Subcutaneous abdominal adipose tissue (tissue), 5 donors: Measurements from ENCODE around the gene IL1RAPL2.

ENCODE experiments used
- H3K27ac ChIP-seq: one replicate; pipeline ENCODE4 v1.7.0; 2013; ENCODE audit warnings: low read depth, mild to moderate bottlenecking, inconsistent platforms, low read length, moderate library complexity
- H3K27me3 ChIP-seq, 5 donors: one replicate each; pipeline ENCODE4 v1.7.0; 2013; ENCODE audit warnings: low read length in 5 of 5, inconsistent platforms in 1 of 5; ENCODE audit not compliant: control insufficient read depth in 5 of 5, insufficient read depth in 4 of 5
- H3K36me3 ChIP-seq, 5 donors: one replicate each; pipeline ENCODE4 v1.7.0; 2013; ENCODE audit warnings: low read length in 5 of 5; ENCODE audit not compliant: control insufficient read depth in 5 of 5, insufficient read depth in 5 of 5
- H3K4me1 ChIP-seq, 5 donors: one replicate each; pipeline ENCODE4 v1.7.0; 2013; ENCODE audit warnings: low read length in 5 of 5, mild to moderate bottlenecking in 3 of 5, moderate library complexity in 1 of 5; ENCODE audit not compliant: control insufficient read depth in 5 of 5, insufficient read depth in 5 of 5
- H3K4me3 ChIP-seq, 5 donors: one replicate each; pipeline ENCODE4 v1.7.0; 2013; ENCODE audit warnings: low read length in 5 of 5, low read depth in 1 of 5
- H3K9ac ChIP-seq, 5 donors: one replicate each; pipeline ENCODE4 v1.7.0; 2013; ENCODE audit warnings: low read length in 5 of 5, mild to moderate bottlenecking in 4 of 5, moderate library complexity in 3 of 5
- H3K9me3 ChIP-seq, 5 donors: one replicate each; pipeline ENCODE4 v1.7.0; 2013; ENCODE audit warnings: low read length in 5 of 5; ENCODE audit not compliant: control insufficient read depth in 5 of 5
- donor health status: healthy.
- donor health status: healthy.
- donor health status: healthy.
- donor health status: healthy.
- donor health status: healthy.

Gene IL1RAPL2

GRCh38 chrX:105725228-105725627 is 1159.2 kb downstream of the IL1RAPL2 start:
- H3K27ac ChIP-seq: no peak overlapping the region
- peaks cover 0 to 4% (median 0%) of the 10 kb centered on the region in 5 donors for H3K27me3 ChIP-seq
- H3K36me3 ChIP-seq: no peaks in the 10 kb centered on the region
- H3K9ac ChIP-seq: no peak overlapping the region
- no peaks in the 10 kb centered on the region for H3K9me3 ChIP-seq
- H3K4me3 ChIP-seq: no peak overlapping the region
- no peaks in the 10 kb centered on the region for H3K4me1 ChIP-seq

DNA sequence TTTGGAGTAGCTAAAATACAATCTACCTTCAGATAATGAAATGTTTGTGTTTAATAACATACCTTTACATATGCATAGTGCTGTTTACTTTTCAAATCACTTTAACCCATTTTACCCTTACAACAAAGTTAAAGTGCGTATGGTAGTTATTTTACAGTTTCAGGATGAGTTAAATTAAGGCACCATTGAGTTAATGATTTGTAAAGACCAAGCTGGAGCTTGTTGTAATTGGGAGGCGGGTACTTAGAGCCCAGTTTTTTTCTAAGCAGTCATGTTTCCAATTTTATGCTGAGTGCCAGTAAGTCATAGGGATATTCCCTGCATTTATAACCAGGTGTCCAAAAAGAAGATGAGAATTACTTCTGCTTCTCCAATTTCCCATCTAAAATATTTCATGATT is 1172.2 kb downstream of the IL1RAPL2 start:
- Histone ChIP-seq H3K36me3 (no peaks in the 10 kb centered on the region), H3K27me3 (peaks cover 0 to 3% (median 0%) of the 10 kb centered on the region in 5 donors), H3K4me1 (no peaks in the 10 kb centered on the region), H3K9me3 (peaks cover 0 to 5% (median 3%) of the 10 kb centered on the region in 5 donors), H3K9ac (no peak overlapping the region), H3K27ac (no peak overlapping the region), H3K4me3 (no peak overlapping the region)

- no peaks in the 10 kb centered on the region for H3K36me3 ChIP-seq
- peaks cover 0 to 7% (median 0%) of the 10 kb centered on the region in 5 donors for H3K27me3 ChIP-seq
- no peaks in the 10 kb centered on the region for H3K9me3 ChIP-seq
- no peak overlapping the region for H3K4me3 ChIP-seq
- no peak overlapping the region for H3K27ac ChIP-seq
- H3K9ac ChIP-seq: no peak overlapping the region
- no peaks in the 10 kb centered on the region for H3K4me1 ChIP-seq
Measured at GRCh38 chrX:105744291-105744690, 1178.3 kb downstream of the IL1RAPL2 start.

DNA sequence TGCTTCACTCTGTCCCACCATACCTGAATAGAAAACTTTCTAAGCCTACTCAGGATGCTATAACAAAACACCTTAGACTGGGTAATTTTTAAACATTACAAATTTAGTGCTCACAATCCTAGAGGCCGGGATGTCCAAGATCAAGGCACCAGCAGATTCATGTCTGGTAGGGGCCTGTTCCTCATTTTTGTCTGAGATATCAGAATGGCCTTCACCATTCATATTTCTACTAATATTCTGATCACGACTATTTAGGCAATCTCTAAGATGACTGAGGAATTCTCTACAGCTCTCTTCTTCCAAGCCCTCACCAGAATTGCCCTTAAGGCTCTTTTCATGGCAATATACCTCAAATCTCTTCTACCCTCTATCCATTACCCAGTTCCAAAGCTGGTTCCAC is 1178.9 kb downstream of the IL1RAPL2 start:
- H3K27me3 ChIP-seq: peaks cover 0 to 7% (median 0%) of the 10 kb centered on the region in 5 donors
- H3K9me3 ChIP-seq: no peaks in the 10 kb centered on the region
- no peak overlapping the region for H3K9ac ChIP-seq
- no peak overlapping the region for H3K27ac ChIP-seq
- H3K4me3 ChIP-seq: no peak overlapping the region
- no peaks in the 10 kb centered on the region for H3K36me3 ChIP-seq
- H3K4me1 ChIP-seq: no peaks in the 10 kb centered on the region

- H3K4me1 ChIP-seq: no peaks in the 10 kb centered on the region
- H3K9me3 ChIP-seq: no peaks in the 10 kb centered on the region
- peaks cover 0 to 7% (median 0%) of the 10 kb centered on the region in 5 donors for H3K27me3 ChIP-seq
- no peak overlapping the region for H3K9ac ChIP-seq
- H3K27ac ChIP-seq: no peak overlapping the region
- no peaks in the 10 kb centered on the region for H3K36me3 ChIP-seq
- H3K4me3 ChIP-seq: no peak overlapping the region
Measured at GRCh38 chrX:105745863-105746262, 1179.9 kb downstream of the IL1RAPL2 start.

DNA sequence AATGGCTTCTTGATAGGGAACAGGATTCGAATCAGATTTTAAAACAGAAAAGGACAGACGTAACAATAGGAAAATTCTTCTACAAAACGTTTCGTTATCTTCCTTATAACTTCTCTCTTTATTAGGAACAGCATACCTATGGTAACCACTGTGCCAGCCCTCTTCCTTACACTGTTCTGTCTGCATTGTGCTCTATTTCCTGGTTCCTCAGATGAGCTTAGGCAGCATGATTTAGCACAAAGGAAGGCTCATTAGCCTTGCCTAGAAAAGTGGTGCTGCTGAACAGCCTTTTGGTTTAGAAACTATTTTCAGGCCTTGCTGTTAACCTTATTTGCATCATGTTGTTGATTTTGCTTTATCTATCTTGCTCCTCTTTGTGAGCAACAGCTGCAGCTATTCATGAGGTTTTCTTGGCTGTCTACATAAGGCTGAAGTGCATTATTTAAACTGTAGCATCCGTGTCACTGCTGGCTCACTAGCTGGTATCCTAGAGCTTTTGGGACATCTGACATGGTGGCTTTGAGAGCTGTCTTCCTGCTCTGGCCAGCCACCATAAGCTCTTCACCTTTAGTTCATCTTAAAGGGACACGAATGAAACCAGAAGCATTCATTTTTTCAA is 1186.4 kb downstream of the IL1RAPL2 start:
- no peak overlapping the region for H3K4me3 ChIP-seq
- peaks cover 0 to 2% (median 0%) of the 10 kb centered on the region in 5 donors for H3K27me3 ChIP-seq
- no peak overlapping the region for H3K9ac ChIP-seq
- peaks cover 0 to 16% (median 0%) of the 10 kb centered on the region in 5 donors for H3K4me1 ChIP-seq
- no peaks in the 10 kb centered on the region for H3K36me3 ChIP-seq
- no peak overlapping the region for H3K27ac ChIP-seq
- H3K9me3 ChIP-seq: no peaks in the 10 kb centered on the region

DNA sequence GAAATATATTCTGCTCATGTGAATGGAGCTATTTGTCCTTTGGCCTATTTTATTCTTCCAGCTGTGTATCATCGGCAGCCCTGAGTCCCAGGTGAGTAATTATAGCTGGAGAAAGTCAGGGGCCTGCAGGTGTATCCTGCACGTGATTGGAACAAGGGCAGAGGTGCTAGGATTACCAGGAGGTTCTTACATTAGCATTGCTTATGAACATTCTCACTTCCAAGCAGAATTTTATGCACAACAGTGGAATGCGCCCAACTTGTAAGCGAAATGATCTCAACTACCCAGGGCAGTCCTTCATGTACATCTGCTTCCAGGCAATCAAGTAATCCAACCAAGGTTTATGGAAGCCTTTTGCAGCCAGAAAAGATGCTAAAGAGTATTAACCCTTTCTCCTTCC is 1187.4 kb downstream of the IL1RAPL2 start:
- peaks cover 0 to 3% (median 0%) of the 10 kb centered on the region in 5 donors for H3K27me3 ChIP-seq
- H3K4me1 ChIP-seq: peaks cover 0 to 16% (median 0%) of the 10 kb centered on the region in 5 donors
- no peaks in the 10 kb centered on the region for H3K9me3 ChIP-seq
- H3K36me3 ChIP-seq: no peaks in the 10 kb centered on the region
- no peak overlapping the region for H3K4me3 ChIP-seq
- H3K27ac ChIP-seq: no peak overlapping the region
- H3K9ac ChIP-seq: no peak overlapping the region

DNA sequence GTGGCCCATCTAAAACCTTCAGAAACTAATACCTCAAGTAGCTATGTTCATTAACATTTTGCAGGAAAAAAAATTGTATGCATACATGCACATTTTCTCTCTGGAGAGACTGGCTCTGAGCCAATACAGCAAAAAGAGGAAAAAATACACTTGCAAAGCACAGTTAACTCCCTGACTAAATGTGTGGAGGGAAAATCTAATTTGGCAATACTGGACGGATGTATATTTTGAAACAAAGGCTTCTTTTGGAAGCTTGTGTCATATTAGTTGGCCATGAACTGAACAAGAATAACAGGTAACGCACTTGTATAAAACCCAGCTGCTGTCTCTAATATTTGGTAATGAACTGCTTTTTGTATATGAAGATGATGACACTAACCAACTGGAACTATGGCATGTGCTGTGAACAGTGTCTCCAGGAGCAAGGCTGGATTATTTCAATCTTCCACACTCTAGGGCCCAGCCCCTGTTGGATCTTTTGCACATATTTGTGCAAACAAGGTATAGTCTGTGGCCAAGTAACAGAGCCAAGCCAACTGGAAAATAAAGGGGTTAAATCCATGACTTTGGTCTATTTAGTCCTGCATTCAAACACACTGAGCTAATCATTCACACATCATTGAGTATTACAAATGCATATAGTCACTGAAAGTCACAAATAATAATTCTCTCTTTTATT is 1188.4 kb downstream of the IL1RAPL2 start:
- no peak overlapping the region for H3K9ac ChIP-seq
- H3K9me3 ChIP-seq: no peaks in the 10 kb centered on the region
- H3K4me1 ChIP-seq: peaks cover 0 to 16% (median 0%) of the 10 kb centered on the region in 5 donors
- no peaks in the 10 kb centered on the region for H3K36me3 ChIP-seq
- peaks cover 0 to 7% (median 0%) of the 10 kb centered on the region in 5 donors for H3K27me3 ChIP-seq
- H3K4me3 ChIP-seq: no peak overlapping the region
- no peak overlapping the region for H3K27ac ChIP-seq

DNA sequence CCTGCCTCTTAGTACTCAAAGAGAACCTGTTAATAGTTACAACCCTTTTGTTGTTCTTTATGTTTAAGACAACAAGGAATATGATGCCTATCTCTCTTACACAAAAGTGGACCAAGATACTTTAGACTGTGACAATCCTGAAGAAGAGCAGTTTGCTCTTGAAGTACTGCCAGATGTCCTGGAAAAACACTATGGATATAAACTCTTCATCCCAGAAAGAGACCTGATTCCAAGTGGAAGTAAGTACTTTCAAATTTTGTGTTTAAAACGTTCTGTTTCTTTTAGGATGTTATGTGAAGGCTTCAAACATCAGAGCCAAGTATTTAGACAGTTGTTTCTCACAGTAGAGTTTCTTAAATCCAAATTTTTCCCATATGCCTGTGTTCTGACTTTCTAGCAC is 1189.1 kb downstream of the IL1RAPL2 start:
- Histone ChIP-seq H3K9ac (no peak overlapping the region), H3K27ac (no peak overlapping the region), H3K36me3 (no peaks in the 10 kb centered on the region), H3K4me3 (no peak overlapping the region), H3K4me1 (peaks cover 0 to 16% (median 0%) of the 10 kb centered on the region in 5 donors), H3K9me3 (no peaks in the 10 kb centered on the region), H3K27me3 (peaks cover 0 to 7% (median 0%) of the 10 kb centered on the region in 5 donors)

DNA sequence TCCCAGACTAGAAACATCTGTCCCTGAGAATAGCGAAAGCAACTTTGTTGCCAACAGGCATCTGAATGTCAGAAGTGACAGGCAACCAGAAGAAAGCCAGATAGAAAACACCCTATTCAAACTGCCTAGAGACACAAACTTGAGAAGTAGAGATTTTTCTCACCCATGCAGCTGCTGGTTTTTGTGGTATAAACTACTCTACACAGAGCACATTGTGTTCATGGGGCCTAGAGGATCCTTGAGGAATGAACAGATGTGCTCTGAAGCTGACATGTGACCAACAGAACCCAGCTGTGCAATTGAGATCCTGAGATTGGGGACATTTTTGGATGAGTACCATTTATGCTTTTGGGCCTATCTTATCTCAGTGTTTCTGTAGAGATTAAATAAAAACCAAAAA is 1192.8 kb downstream of the IL1RAPL2 start:
- no peak overlapping the region for H3K9ac ChIP-seq
- no peak overlapping the region for H3K4me3 ChIP-seq
- H3K27ac ChIP-seq: no peak overlapping the region
- peaks cover 0 to 5% (median 0%) of the 10 kb centered on the region in 5 donors for H3K4me1 ChIP-seq
- peaks cover 0 to 11% (median 0%) of the 10 kb centered on the region in 5 donors for H3K27me3 ChIP-seq
- no peaks in the 10 kb centered on the region for H3K36me3 ChIP-seq
- no peaks in the 10 kb centered on the region for H3K9me3 ChIP-seq
